ENCODE data around the gene ANGPT4. TPM values are rescaled to one million over a fixed set of nuclear protein-coding genes. Genes with fewer than 3 reads are reported as not detected.
A peak's percentile ranks its signal among the peaks of the same experiment; 100 is the strongest.

Gene ANGPT4
- total and polyA plus RNA-seq, 10 donors: 0.03 to 0.06 TPM; not detected in 8

DNA sequence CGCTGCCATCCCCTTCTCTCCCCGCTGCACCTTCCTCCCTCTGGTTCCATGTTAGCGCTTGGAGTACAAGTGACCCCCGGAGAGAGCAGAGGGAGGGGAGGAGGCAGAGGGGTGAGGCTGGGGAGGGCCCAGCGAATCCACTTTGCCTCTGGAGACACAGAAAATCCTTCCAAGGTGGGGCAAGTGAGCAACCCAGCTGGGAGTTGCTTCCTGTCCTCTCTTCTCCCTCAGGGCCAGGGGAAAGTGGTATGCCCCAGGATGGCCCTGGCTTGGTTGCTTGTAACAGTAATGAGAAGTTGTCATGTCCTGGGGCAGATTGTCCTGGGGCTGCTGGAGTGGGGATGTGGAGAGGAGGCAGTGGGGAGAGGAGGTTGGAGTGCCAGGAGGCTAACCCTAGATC is 691 bp upstream of the ANGPT4 start:
- H3K4me1 ChIP-seq: no peaks in the 10 kb centered on the region
- H3K36me3 ChIP-seq: no peaks in the 10 kb centered on the region
- H3K4me3 ChIP-seq: no peak overlapping the region
- H3K9me3 ChIP-seq: no peaks in the 10 kb centered on the region
- no peak for DNase-seq
- intact Hi-C loops (cut with DNase I; ENCODE audit: low total_unique reads): no loop called here
- H3K27ac ChIP-seq: no peak overlapping the region
- TF ChIP-seq POLR2AphosphoS5 (IDR thresholded peaks at IDR 0.05) (no peak), POLR2A (IDR thresholded peaks at IDR 0.05) (no peak)
- TF ChIP-seq, protein P1, sequence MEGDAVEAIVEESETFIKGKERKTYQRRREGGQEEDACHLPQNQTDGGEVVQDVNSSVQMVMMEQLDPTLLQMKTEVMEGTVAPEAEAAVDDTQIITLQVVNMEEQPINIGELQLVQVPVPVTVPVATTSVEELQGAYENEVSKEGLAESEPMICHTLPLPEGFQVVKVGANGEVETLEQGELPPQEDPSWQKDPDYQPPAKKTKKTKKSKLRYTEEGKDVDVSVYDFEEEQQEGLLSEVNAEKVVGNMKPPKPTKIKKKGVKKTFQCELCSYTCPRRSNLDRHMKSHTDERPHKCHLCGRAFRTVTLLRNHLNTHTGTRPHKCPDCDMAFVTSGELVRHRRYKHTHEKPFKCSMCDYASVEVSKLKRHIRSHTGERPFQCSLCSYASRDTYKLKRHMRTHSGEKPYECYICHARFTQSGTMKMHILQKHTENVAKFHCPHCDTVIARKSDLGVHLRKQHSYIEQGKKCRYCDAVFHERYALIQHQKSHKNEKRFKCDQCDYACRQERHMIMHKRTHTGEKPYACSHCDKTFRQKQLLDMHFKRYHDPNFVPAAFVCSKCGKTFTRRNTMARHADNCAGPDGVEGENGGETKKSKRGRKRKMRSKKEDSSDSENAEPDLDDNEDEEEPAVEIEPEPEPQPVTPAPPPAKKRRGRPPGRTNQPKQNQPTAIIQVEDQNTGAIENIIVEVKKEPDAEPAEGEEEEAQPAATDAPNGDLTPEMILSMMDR (IDR thresholded peaks at IDR 0.05 in 8 of 11, conservative IDR thresholded peaks at IDR 0.05 in 3 of 11): no peak
- WGBS, 5 donors: 60 to 80% (median 75%) methylated on average over 5 of the region's 5 CpGs
- peaks cover 0 to 32% (median 0%) of the 10 kb centered on the region in 7 donors for H3K27me3 ChIP-seq (replicated peaks in 1 of 7)

DNA sequence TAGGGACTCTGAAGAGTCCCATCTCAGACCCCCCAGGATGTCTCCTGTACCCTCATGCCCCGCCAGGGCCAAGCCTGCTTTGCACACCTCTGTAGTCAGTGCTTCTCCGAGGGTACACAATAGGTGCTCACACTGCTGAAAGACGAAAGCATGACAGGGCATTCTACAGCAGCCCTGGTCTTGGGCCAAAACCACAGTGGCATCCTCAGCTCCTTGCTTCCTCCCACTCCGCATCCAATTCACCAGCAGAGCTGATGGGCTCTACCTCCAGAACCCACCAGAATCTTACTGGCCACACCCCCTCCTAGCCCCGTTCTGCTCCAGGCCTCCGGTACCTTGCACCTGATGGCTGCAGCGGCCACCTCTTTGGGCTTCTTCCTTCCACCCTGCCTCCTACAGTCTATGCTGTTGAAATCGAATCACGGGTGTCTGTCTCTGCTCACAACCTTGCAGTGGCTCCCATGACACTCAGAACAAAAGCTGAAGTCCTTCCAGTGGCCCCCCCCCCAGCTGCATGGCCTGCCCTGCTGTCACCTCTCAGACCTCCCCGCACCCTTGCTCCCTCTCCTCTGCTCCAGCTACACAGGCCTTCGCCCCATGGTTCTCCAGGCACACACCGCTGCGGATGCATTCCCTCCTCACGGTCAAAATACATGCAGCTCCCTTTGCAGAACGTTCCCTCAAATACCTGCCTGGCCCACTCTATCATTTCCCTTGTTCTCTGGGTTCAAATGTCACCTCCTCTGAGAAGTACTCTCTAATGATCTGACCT is 1.2 kb downstream of the ANGPT4 start:
- WGBS, 5 donors: 53 to 64% (median 53%) methylated on average over 15 of the region's 15 CpGs
- intact Hi-C loops (cut with DNase I; ENCODE audit: low total_unique reads): no loop called here
- TF ChIP-seq POLR2AphosphoS5 (IDR thresholded peaks at IDR 0.05): no peak
- TF ChIP-seq, protein P1 (IDR thresholded peaks at IDR 0.05 in 8 of 11, conservative IDR thresholded peaks at IDR 0.05 in 3 of 11): no peak
- no peak for TF ChIP-seq POLR2A (IDR thresholded peaks at IDR 0.05)
- no peak overlapping the region for H3K4me3 ChIP-seq
- peaks cover 0 to 48% (median 0%) of the 10 kb centered on the region in 7 donors for H3K27me3 ChIP-seq (replicated peaks in 1 of 7)
- no peaks in the 10 kb centered on the region for H3K9me3 ChIP-seq
- no peaks in the 10 kb centered on the region for H3K36me3 ChIP-seq
- DNase-seq: no peak
- H3K27ac ChIP-seq: no peak overlapping the region
- no peaks in the 10 kb centered on the region for H3K4me1 ChIP-seq

DNA sequence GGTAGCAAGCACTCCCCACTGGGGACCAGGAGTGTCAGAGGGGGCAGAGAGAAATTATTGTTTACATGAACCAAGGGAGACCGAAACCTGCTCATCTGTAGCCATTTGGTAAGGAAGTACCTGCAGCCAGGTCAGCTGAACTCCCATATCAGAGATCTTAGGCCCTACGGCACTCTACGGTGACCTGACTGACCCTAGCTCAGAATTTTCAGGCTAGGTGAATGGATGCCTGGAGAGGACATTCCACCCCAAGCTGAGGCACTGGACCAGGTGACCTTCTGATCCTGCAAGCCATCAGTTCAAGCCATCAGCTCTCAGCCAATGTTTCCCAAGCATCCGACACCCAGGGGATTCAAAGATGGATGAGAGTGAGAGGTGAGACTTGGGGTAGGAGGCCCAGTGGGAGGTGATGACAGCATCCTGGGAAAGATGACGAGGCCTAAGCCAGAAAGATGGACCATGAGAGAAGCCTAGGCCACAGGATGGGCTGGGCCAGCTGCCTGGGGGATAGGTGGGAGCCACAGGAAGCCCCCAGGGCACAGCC is 2.8 kb downstream of the ANGPT4 start:
- Histone ChIP-seq H3K36me3 (no peaks in the 10 kb centered on the region), H3K9me3 (no peaks in the 10 kb centered on the region), H3K4me1 (no peaks in the 10 kb centered on the region), H3K27me3 (replicated peaks in 1 of 7) (peaks cover 0 to 48% (median 0%) of the 10 kb centered on the region in 7 donors), H3K4me3 (no peak overlapping the region), H3K27ac (no peak overlapping the region)
- 83 to 91% (median 88%) methylated on average over 5 of the region's 5 CpGs for WGBS, 5 donors
- TF ChIP-seq POLR2AphosphoS5 (IDR thresholded peaks at IDR 0.05): no peak
- TF ChIP-seq, protein P1 (IDR thresholded peaks at IDR 0.05 in 8 of 11, conservative IDR thresholded peaks at IDR 0.05 in 3 of 11): no peak
- TF ChIP-seq POLR2A (IDR thresholded peaks at IDR 0.05): no peak
- DNase-seq: no peak
- intact Hi-C loops (cut with DNase I; ENCODE audit: low total_unique reads): no loop called here

DNA sequence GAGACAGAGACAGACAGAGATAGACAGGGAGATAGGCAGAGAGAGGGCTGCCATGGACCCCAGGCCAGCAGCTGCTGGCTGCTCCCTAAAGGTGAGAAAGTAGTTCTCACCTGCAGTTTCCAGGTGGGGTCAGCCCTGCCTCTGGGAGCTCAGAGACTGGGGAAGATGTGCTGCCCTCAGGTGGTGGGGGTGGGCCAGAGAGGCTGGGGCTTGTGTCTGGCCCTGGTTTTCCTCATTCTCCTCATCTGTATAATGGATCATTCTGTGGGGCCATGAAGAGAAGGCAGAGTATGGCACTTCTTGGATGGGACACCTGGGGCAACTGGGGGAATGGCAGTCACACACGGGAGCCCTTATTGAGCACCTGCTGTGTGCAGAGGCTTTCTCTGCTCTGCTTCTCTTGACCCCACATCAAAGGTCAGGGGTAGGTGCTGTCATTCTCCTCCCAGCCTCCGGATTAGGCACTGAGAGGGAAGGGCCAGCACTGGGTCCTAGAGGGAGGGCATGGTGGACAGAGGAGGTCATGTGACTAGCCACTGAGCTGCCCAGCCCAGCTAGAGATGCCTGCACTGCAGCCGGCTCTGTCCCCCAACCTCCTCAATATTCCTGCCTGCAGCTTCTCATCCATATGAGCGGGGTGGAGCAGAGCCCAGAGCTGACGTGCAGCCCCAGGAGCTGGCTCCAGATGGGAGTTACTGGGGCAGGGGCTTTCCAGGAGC is 4.1 kb downstream of the ANGPT4 start:
- H3K9me3 ChIP-seq: no peaks in the 10 kb centered on the region
- no peaks in the 10 kb centered on the region for H3K36me3 ChIP-seq
- no peak overlapping the region for H3K27ac ChIP-seq
- intact Hi-C loops (cut with DNase I; ENCODE audit: low total_unique reads): no loop called here
- TF ChIP-seq, protein P1 (IDR thresholded peaks at IDR 0.05 in 8 of 11, conservative IDR thresholded peaks at IDR 0.05 in 3 of 11): no peak
- no peak for TF ChIP-seq POLR2A (IDR thresholded peaks at IDR 0.05)
- TF ChIP-seq POLR2AphosphoS5 (IDR thresholded peaks at IDR 0.05): no peak
- WGBS, 5 donors: 73 to 91% (median 76%) methylated on average over 5 of the region's 5 CpGs
- no peaks in the 10 kb centered on the region for H3K4me1 ChIP-seq
- peak; percentile 49 for DNase-seq
- peaks cover 0 to 46% (median 0%) of the 10 kb centered on the region in 7 donors for H3K27me3 ChIP-seq (replicated peaks in 1 of 7)
- H3K4me3 ChIP-seq: no peak overlapping the region

All from spleen (tissue), 11 donors.